Neural crest cell (in vitro differentiated cells): Measurements from ENCODE around the gene SRSF5. TPM values are rescaled to one million over a fixed set of nuclear protein-coding genes. Genes with fewer than 3 reads are reported as not detected.
A peak's percentile ranks its signal among the peaks of the same experiment; 100 is the strongest.

Source experiments
- DNase-seq: peaks from one replicate; pipeline ENCODE4 v3.0.0; 2021; ENCODE audit warnings: low read depth, mixed read lengths, low spot score
- H3K27ac Mint-ChIP-seq: one replicate; pipeline ENCODE4 v1.8.0; 2021; ENCODE audit warnings: mild to moderate bottlenecking, mixed read lengths; ENCODE audit not compliant: unreplicated experiment
- H3K27me3 Mint-ChIP-seq: 2 replicates; pipeline ENCODE4 v1.8.0; 2021; ENCODE audit warnings: low read depth, mild to moderate bottlenecking, mixed read lengths
- H3K36me3 Mint-ChIP-seq: 2 replicates; pipeline ENCODE4 v1.8.0; 2021; ENCODE audit warnings: low read depth, mild to moderate bottlenecking, mixed read lengths
- H3K4me1 Mint-ChIP-seq: 2 replicates; pipeline ENCODE4 v1.8.0; 2021; ENCODE audit warnings: mixed read lengths
- H3K4me3 Mint-ChIP-seq: one replicate; pipeline ENCODE4 v1.8.0; 2021; ENCODE audit warnings: mild to moderate bottlenecking, mixed read lengths
- H3K9me3 Mint-ChIP-seq: 2 replicates; pipeline ENCODE4 v1.8.0; 2021; ENCODE audit warnings: mixed read lengths
- CTCF ChIP-seq: fragments of 200-600 bp; sonication (generic); conservative IDR thresholded peaks from 2 replicates; pipeline ENCODE4 v1.5.0; 2021; ENCODE audit warnings: antibody characterized with exemption, mild to moderate bottlenecking
- total RNA-seq: library from RNA; stranded (reverse); gene quantifications from 2 replicates; pipeline ENCODE4 v1.2.1, GENCODE V29; 2021

SRSF5 gene
- total RNA-seq, 1 donor from 2014 or later: 356 TPM

- DNase-seq: no peak
- peaks cover 23% of the 10 kb centered on the region for H3K36me3 Mint-ChIP-seq
- no peak for TF ChIP-seq CTCF
- peaks cover 5% of the 10 kb centered on the region for H3K9me3 Mint-ChIP-seq
- H3K4me1 Mint-ChIP-seq: peaks cover 31% of the 10 kb centered on the region
- H3K4me3 Mint-ChIP-seq: peak overlapping the region; percentile 58
- H3K27ac Mint-ChIP-seq: no peak overlapping the region
- peaks cover 14% of the 10 kb centered on the region for H3K27me3 Mint-ChIP-seq
These were observed 3.0 kb upstream of the SRSF5 start for GRCh38 chr14:69763761-69764510.

- Mint-ChIP-seq H3K27me3 (peaks cover 12% of the 10 kb centered on the region), H3K4me1 (peaks cover 51% of the 10 kb centered on the region), H3K9me3 (peaks cover 5% of the 10 kb centered on the region), H3K27ac (peak overlapping the region; percentile 100), H3K4me3 (peak overlapping the region; percentile 99), H3K36me3 (peaks cover 46% of the 10 kb centered on the region)
- no peak for TF ChIP-seq CTCF
- peak; percentile 87 for DNase-seq
These were observed 542 bp downstream of the SRSF5 start for GRCh38 chr14:69767369-69767999.

- H3K4me1 Mint-ChIP-seq: peaks cover 58% of the 10 kb centered on the region
- H3K36me3 Mint-ChIP-seq: peaks cover 54% of the 10 kb centered on the region
- peak overlapping the region; percentile 99 for H3K4me3 Mint-ChIP-seq
- DNase-seq: no peak
- peaks cover 5% of the 10 kb centered on the region for H3K9me3 Mint-ChIP-seq
- peaks cover 7% of the 10 kb centered on the region for H3K27me3 Mint-ChIP-seq
- no peak for TF ChIP-seq CTCF
- H3K27ac Mint-ChIP-seq: no peak overlapping the region
These were observed 1.9 kb downstream of the SRSF5 start for GRCh38 chr14:69768873-69769272.

GRCh38 chr14:69769623-69770022 is 2.7 kb downstream of the SRSF5 start:
- H3K36me3 Mint-ChIP-seq: peaks cover 57% of the 10 kb centered on the region
- peaks cover 5% of the 10 kb centered on the region for H3K9me3 Mint-ChIP-seq
- peaks cover 58% of the 10 kb centered on the region for H3K4me1 Mint-ChIP-seq
- peaks cover 7% of the 10 kb centered on the region for H3K27me3 Mint-ChIP-seq
- TF ChIP-seq CTCF: no peak
- H3K4me3 Mint-ChIP-seq: peak overlapping the region; percentile 81
- H3K27ac Mint-ChIP-seq: peak overlapping the region; percentile 40
- DNase-seq: no peak

- Mint-ChIP-seq H3K9me3 (peaks cover 5% of the 10 kb centered on the region), H3K27ac (no peak overlapping the region), H3K4me1 (peaks cover 57% of the 10 kb centered on the region), H3K4me3 (peak overlapping the region; percentile 81), H3K27me3 (peaks cover 7% of the 10 kb centered on the region), H3K36me3 (peaks cover 62% of the 10 kb centered on the region)
- no peak for DNase-seq
- TF ChIP-seq CTCF: no peak
These were observed 3.6 kb downstream of the SRSF5 start for GRCh38 chr14:69770559-69770958.
